WTC11 (cell line): ENCODE results near the gene PICALM. TPM values are rescaled to one million over a fixed set of nuclear protein-coding genes. Genes with fewer than 3 reads are reported as not detected.

ENCODE experiments used
- ATAC-seq: fragments of 200-7000 bp; cut with Tn5 transposase; 2 replicates; pipeline ENCODE4 v1.10.0; 2021; ENCODE audit warnings: mild to moderate bottlenecking, moderate library complexity
- Bru-seq: library from RNA; stranded (reverse); fragments of 400-500 nt; gene quantifications from one replicate; lab custom pipeline; 2021; lab: Mats Ljungman, UMichigan
- CTCF ChIA-PET: fragments of 300-600 bp; sonication (Branson Sonifier 250); formaldehyde crosslinking; loops from one replicate; lab custom pipeline; 2021; ENCODE audit warnings: antibody characterized with exemption; lab: Charles Lee
- POLR2A ChIA-PET: fragments of 350-600 bp; sonication (Branson Sonifier 250); formaldehyde crosslinking; loops from one replicate; lab custom pipeline; 2021; ENCODE audit warnings: antibody characterized with exemption; lab: Charles Lee
- DNase-seq: peaks from one replicate; pipeline ENCODE4 v3.0.0; 2021; ENCODE audit warnings: low spot score
- H3K27ac Mint-ChIP-seq: 2 replicates; pipeline ENCODE4 v1.8.0; 2021; ENCODE audit warnings: mixed read lengths
- H3K27me3 Mint-ChIP-seq: 2 replicates; pipeline ENCODE4 v1.8.0; 2021; ENCODE audit warnings: low read depth, mild to moderate bottlenecking, moderate library complexity, mixed read lengths
- H3K36me3 Mint-ChIP-seq: 2 replicates; pipeline ENCODE4 v1.8.0; 2021; ENCODE audit warnings: mixed read lengths
- H3K4me1 Mint-ChIP-seq: 2 replicates; pipeline ENCODE4 v1.8.0; 2022; ENCODE audit warnings: mixed read lengths
- H3K4me3 Mint-ChIP-seq: 2 replicates; pipeline ENCODE4 v1.8.0; 2021; ENCODE audit warnings: mild to moderate bottlenecking, moderate library complexity, mixed read lengths
- H3K9me3 Mint-ChIP-seq: 2 replicates; pipeline ENCODE4 v1.8.0; 2021; ENCODE audit warnings: mixed read lengths
- CBFB ChIP-seq: sonication (generic); formaldehyde crosslinking; IDR thresholded peaks from 2 replicates; pipeline ENCODE4 v1.8.1; 2022; ENCODE audit warnings: mild to moderate bottlenecking, low read depth, missing genetic modification reagents
- CREB1 ChIP-seq: sonication (generic); formaldehyde crosslinking; IDR thresholded peaks from 2 replicates; pipeline ENCODE4 v1.8.0; 2023; ENCODE audit warnings: mild to moderate bottlenecking, missing genetic modification reagents
- E2F5 ChIP-seq: sonication (generic); formaldehyde crosslinking; IDR thresholded peaks from 2 replicates; pipeline ENCODE4 v1.8.1; 2022; ENCODE audit warnings: mild to moderate bottlenecking, moderate library complexity, missing genetic modification reagents
- ETV6 ChIP-seq: sonication (generic); formaldehyde crosslinking; IDR thresholded peaks from 2 replicates; pipeline ENCODE4 v1.8.1; 2022; ENCODE audit warnings: mild to moderate bottlenecking, missing genetic modification reagents
- GABPB1 ChIP-seq: sonication (generic); formaldehyde crosslinking; IDR thresholded peaks from 2 replicates; pipeline ENCODE4 v1.8.1; 2023; ENCODE audit warnings: mild to moderate bottlenecking, missing genetic modification reagents
- GRHL2 ChIP-seq: fragments of 250-450 bp; sonication (Bioruptor Pico); IDR thresholded peaks from 2 replicates; pipeline ENCODE4 v1.8.0; 2022; ENCODE audit warnings: mild to moderate bottlenecking, moderate library complexity; ENCODE audit not compliant: insufficient replicate concordance, severe bottlenecking
- KAT7 ChIP-seq: sonication (generic); formaldehyde crosslinking; IDR thresholded peaks from 2 replicates; pipeline ENCODE4 v1.8.1; 2023; ENCODE audit warnings: missing genetic modification reagents, mild to moderate bottlenecking, borderline replicate concordance
- MAX ChIP-seq: sonication (generic); formaldehyde crosslinking; IDR thresholded peaks from 2 replicates; pipeline ENCODE4 v1.8.0; 2022; ENCODE audit warnings: mild to moderate bottlenecking, missing genetic modification reagents
- MYBL2 ChIP-seq: sonication (generic); formaldehyde crosslinking; IDR thresholded peaks from 2 replicates; pipeline ENCODE4 v1.8.1; 2023; ENCODE audit warnings: mild to moderate bottlenecking, moderate library complexity, missing genetic modification reagents
- NFATC4 ChIP-seq: fragments of 250-450 bp; sonication (Bioruptor Pico); IDR thresholded peaks from 2 replicates; pipeline ENCODE4 v1.9.0; 2021; ENCODE audit warnings: mild to moderate bottlenecking
- NR2C2 ChIP-seq: sonication (generic); formaldehyde crosslinking; IDR thresholded peaks from 2 replicates; pipeline ENCODE4 v1.8.0; 2022; ENCODE audit warnings: mild to moderate bottlenecking, missing genetic modification reagents
- SP1 ChIP-seq: sonication (generic); formaldehyde crosslinking; conservative IDR thresholded peaks from 2 replicates; pipeline ENCODE4 v1.8.1; 2022; ENCODE audit warnings: missing genetic modification reagents
- TCF7 ChIP-seq: sonication (generic); formaldehyde crosslinking; IDR thresholded peaks from 2 replicates; pipeline ENCODE4 v1.8.0; 2022; ENCODE audit warnings: mild to moderate bottlenecking, low read depth, missing genetic modification reagents, moderate library complexity
- TEAD1 ChIP-seq: sonication (generic); formaldehyde crosslinking; IDR thresholded peaks from 2 replicates; pipeline ENCODE4 v1.8.0; 2022; ENCODE audit warnings: mild to moderate bottlenecking, missing genetic modification reagents
- TP53 ChIP-seq: sonication (generic); formaldehyde crosslinking; IDR thresholded peaks from 2 replicates; pipeline ENCODE4 v1.8.1; 2023; ENCODE audit warnings: mild to moderate bottlenecking, missing genetic modification reagents
- USF1 ChIP-seq: sonication (generic); formaldehyde crosslinking; IDR thresholded peaks from 2 replicates; pipeline ENCODE4 v1.8.0; 2022; ENCODE audit warnings: mild to moderate bottlenecking, missing genetic modification reagents
- ZBTB21 ChIP-seq: sonication (generic); formaldehyde crosslinking; IDR thresholded peaks from 2 replicates; pipeline ENCODE4 v1.8.1; 2023; ENCODE audit warnings: mild to moderate bottlenecking, missing genetic modification reagents, borderline replicate concordance
- ZNF219 ChIP-seq: sonication (generic); formaldehyde crosslinking; IDR thresholded peaks from 2 replicates; pipeline ENCODE4 v1.8.0; 2023; ENCODE audit warnings: missing genetic modification reagents, mild to moderate bottlenecking, borderline replicate concordance
- ZNF232 ChIP-seq: sonication (generic); formaldehyde crosslinking; IDR thresholded peaks from 2 replicates; pipeline ENCODE4 v1.8.0; 2022; ENCODE audit warnings: mild to moderate bottlenecking, missing genetic modification reagents
- ZNF396 ChIP-seq: fragments of 250-450 bp; sonication (Bioruptor Pico); IDR thresholded peaks from 2 replicates; pipeline ENCODE4 v1.8.0; 2021; ENCODE audit warnings: mild to moderate bottlenecking, moderate library complexity, borderline replicate concordance
- ZNF423 ChIP-seq: fragments of 250-450 bp; sonication (Bioruptor Pico); IDR thresholded peaks from 2 replicates; pipeline ENCODE4 v2.1.2; 2022; ENCODE audit warnings: mild to moderate bottlenecking, moderate library complexity
- long read RNA-seq, 3 experiments: library from RNA in 1 of 3; library from capped mRNA in 1 of 3; library from polyadenylated mRNA in 1 of 3; unstranded in 2 of 3; stranded (forward) in 1 of 3; transcript quantifications; one replicate each; pipeline ENCODE4 v2.0.0, GENCODE V29; 2021
- total RNA-seq: library from RNA; stranded (reverse); gene quantifications from 3 replicates; pipeline ENCODE4 v1.2.3, GENCODE V29; 2021
- TF ChIP-seq, protein P1 (sequence below): sonication (generic); formaldehyde crosslinking; IDR thresholded peaks from 2 replicates; pipeline ENCODE4 v1.8.1; 2023; ENCODE audit warnings: mild to moderate bottlenecking, missing genetic modification reagents, moderate library complexity
- TF ChIP-seq, protein P2 (sequence below): sonication (generic); formaldehyde crosslinking; IDR thresholded peaks from 2 replicates; pipeline ENCODE4 v1.8.0; 2023; ENCODE audit warnings: missing genetic modification reagents, mild to moderate bottlenecking, borderline replicate concordance
- TF ChIP-seq, protein P3 (sequence below): sonication (generic); formaldehyde crosslinking; IDR thresholded peaks from 2 replicates; pipeline ENCODE4 v1.8.1; 2023; ENCODE audit warnings: mild to moderate bottlenecking, missing genetic modification reagents, borderline replicate concordance

PICALM gene
- total RNA-seq (64.4 to 69.9 TPM (median 65.1 TPM) in 3 replicates), Bru-seq, nascent RNA (percentile 87 among the genes with signal in this experiment)
- long read RNA-seq, experiment 1, transcript PICALM-219 (20 exons, 3,474 nt) = major isoform, 28 of 133 reads
- long read RNA-seq, experiment 1, partial matches to known transcripts = 29 of 133 reads
- long read RNA-seq, experiment 1, other reads (novel, unspliced or antisense) = 71 of 133 reads
- long read RNA-seq, experiment 2, transcript PICALM-219 (20 exons, 3,474 nt) = major isoform, 11 of 80 reads
- long read RNA-seq, experiment 2, partial matches to known transcripts = 8 of 80 reads
- long read RNA-seq, experiment 2, other reads (novel, unspliced or antisense) = 60 of 80 reads
- long read RNA-seq, experiment 3, partial matches to known transcripts = 0 of 9 reads
- long read RNA-seq, experiment 3, other reads (novel, unspliced or antisense) = 8 of 9 reads

DNA sequence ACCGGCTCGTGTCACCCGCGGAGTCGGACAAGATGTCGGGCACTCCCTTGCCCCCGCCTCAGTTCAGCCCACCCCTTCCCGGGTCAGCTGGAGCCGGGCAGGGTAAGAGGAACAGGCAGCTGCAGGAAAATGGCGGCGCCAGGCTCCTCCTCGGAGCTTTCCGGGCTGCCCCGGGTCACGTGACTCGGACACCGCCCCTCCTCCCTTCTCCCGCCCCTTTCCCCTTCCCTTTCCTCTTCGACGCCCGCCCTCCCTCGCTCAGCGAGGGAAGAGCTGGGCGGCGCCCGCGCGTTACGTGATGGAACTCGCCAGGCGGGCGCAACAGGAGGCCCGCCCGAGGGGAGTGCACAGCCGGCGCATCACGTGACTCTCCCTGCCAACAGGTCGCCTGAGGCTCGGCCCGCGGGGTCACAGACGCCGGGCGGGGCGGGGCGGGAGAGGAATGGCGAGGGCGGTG, at the start of gene PICALM:
PICALM (minus strand) TSS at position 134 of the 457 bp plus-strand sequence. CDS start 304 bp downstream, outside the sequence.
- H3K27me3 Mint-ChIP-seq = no peaks in the 10 kb centered on the region
- ATAC-seq = peak; percentile 79
- TF ChIP-seq GRHL2 (no peak), ZBTB21 (CRISPR knock-in tag) (0 out of 2 replicates have a peak, but pooled peaks have one; percentile 62), USF1 (CRISPR knock-in tag) (peak; percentile 97), ETV6 (CRISPR knock-in tag) (peak; percentile 90), TEAD1 (CRISPR knock-in tag) (peak; percentile 92), NR2C2 (CRISPR knock-in tag) (no peak), ZNF423 (CRISPR knock-in tag) (peak; percentile 95), MAX (peak; percentile 87), TP53 (CRISPR knock-in tag) (0 out of 2 replicates have a peak, but pooled peaks have one; percentile 44), CREB1 (CRISPR knock-in tag) (0 out of 2 replicates have a peak, but pooled peaks have one; percentile 23), E2F5 (CRISPR knock-in tag) (peak; percentile 82), ZNF219 (CRISPR knock-in tag) (0 out of 2 replicates have a peak, but pooled peaks have one; percentile 52), MYBL2 (CRISPR knock-in tag) (peak; percentile 45; the same call in 1 of the 2 replicates), NFATC4 (CRISPR knock-in tag) (no peak), ZNF396 (CRISPR knock-in tag) (no peak), SP1 (peak; percentile 59), GABPB1 (peak; percentile 75), CBFB (CRISPR knock-in tag) (0 out of 2 replicates have a peak, but pooled peaks have one; percentile 42), ZNF232 (CRISPR knock-in tag) (peak; percentile 61; the same call in 1 of the 2 replicates), TCF7 (CRISPR knock-in tag) (no peak), KAT7 (0 out of 2 replicates have a peak, but pooled peaks have one; percentile 49)
- TF ChIP-seq, protein P1, sequence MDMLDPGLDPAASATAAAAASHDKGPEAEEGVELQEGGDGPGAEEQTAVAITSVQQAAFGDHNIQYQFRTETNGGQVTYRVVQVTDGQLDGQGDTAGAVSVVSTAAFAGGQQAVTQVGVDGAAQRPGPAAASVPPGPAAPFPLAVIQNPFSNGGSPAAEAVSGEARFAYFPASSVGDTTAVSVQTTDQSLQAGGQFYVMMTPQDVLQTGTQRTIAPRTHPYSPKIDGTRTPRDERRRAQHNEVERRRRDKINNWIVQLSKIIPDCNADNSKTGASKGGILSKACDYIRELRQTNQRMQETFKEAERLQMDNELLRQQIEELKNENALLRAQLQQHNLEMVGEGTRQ (CRISPR knock-in tag) = peak; percentile 96
- TF ChIP-seq, protein P2, sequence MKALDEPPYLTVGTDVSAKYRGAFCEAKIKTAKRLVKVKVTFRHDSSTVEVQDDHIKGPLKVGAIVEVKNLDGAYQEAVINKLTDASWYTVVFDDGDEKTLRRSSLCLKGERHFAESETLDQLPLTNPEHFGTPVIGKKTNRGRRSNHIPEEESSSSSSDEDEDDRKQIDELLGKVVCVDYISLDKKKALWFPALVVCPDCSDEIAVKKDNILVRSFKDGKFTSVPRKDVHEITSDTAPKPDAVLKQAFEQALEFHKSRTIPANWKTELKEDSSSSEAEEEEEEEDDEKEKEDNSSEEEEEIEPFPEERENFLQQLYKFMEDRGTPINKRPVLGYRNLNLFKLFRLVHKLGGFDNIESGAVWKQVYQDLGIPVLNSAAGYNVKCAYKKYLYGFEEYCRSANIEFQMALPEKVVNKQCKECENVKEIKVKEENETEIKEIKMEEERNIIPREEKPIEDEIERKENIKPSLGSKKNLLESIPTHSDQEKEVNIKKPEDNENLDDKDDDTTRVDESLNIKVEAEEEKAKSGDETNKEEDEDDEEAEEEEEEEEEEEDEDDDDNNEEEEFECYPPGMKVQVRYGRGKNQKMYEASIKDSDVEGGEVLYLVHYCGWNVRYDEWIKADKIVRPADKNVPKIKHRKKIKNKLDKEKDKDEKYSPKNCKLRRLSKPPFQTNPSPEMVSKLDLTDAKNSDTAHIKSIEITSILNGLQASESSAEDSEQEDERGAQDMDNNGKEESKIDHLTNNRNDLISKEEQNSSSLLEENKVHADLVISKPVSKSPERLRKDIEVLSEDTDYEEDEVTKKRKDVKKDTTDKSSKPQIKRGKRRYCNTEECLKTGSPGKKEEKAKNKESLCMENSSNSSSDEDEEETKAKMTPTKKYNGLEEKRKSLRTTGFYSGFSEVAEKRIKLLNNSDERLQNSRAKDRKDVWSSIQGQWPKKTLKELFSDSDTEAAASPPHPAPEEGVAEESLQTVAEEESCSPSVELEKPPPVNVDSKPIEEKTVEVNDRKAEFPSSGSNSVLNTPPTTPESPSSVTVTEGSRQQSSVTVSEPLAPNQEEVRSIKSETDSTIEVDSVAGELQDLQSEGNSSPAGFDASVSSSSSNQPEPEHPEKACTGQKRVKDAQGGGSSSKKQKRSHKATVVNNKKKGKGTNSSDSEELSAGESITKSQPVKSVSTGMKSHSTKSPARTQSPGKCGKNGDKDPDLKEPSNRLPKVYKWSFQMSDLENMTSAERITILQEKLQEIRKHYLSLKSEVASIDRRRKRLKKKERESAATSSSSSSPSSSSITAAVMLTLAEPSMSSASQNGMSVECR (CRISPR knock-in tag) = peak; percentile 36; the same call in 1 of the 2 replicates
- TF ChIP-seq, protein P3, sequence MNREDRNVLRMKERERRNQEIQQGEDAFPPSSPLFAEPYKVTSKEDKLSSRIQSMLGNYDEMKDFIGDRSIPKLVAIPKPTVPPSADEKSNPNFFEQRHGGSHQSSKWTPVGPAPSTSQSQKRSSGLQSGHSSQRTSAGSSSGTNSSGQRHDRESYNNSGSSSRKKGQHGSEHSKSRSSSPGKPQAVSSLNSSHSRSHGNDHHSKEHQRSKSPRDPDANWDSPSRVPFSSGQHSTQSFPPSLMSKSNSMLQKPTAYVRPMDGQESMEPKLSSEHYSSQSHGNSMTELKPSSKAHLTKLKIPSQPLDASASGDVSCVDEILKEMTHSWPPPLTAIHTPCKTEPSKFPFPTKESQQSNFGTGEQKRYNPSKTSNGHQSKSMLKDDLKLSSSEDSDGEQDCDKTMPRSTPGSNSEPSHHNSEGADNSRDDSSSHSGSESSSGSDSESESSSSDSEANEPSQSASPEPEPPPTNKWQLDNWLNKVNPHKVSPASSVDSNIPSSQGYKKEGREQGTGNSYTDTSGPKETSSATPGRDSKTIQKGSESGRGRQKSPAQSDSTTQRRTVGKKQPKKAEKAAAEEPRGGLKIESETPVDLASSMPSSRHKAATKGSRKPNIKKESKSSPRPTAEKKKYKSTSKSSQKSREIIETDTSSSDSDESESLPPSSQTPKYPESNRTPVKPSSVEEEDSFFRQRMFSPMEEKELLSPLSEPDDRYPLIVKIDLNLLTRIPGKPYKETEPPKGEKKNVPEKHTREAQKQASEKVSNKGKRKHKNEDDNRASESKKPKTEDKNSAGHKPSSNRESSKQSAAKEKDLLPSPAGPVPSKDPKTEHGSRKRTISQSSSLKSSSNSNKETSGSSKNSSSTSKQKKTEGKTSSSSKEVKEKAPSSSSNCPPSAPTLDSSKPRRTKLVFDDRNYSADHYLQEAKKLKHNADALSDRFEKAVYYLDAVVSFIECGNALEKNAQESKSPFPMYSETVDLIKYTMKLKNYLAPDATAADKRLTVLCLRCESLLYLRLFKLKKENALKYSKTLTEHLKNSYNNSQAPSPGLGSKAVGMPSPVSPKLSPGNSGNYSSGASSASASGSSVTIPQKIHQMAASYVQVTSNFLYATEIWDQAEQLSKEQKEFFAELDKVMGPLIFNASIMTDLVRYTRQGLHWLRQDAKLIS (CRISPR knock-in tag) = peak; percentile 74; the same call in 1 of the 2 replicates

More for the DNA sequence above, at the start of gene PICALM:
- no peaks in the 10 kb centered on the region for H3K9me3 Mint-ChIP-seq
- H3K4me1 Mint-ChIP-seq = peaks cover 40% of the 10 kb centered on the region
- ChIA-PET CTCF (interaction anchor here (0.5 to 3.4 kb wide), 8 partner anchors 15 to 214 kb away, joined by 3 to 35 read pairs (median 4); partner anchors contain the start of gene CCDC83), POLR2A (interaction anchor here (0.6 to 2.8 kb wide), 11 partner anchors 15 to 421 kb away, joined by 3 to 13 read pairs (median 3); partner anchors contain the start of genes CCDC83, EED and TMEM126A)
- DNase-seq = peak; percentile 98
- H3K27ac Mint-ChIP-seq = peak within 1 kb of the TSS; percentile 98
- H3K36me3 Mint-ChIP-seq = no peaks in the 10 kb centered on the region
- peak within 1 kb of the TSS; percentile 99 for H3K4me3 Mint-ChIP-seq
